GM12878 (cell line): ENCODE data around the gene NUP210. TPM values are rescaled to one million over a fixed set of nuclear protein-coding genes. Genes with fewer than 3 reads are reported as not detected.

Experiments
- ATAC-seq: fragments of 200-7000 bp; cut with Tn5 transposase; 3 replicates; pipeline ENCODE4 v1.9.1; 2020; ENCODE audit warnings: mild to moderate bottlenecking, moderate library complexity
- BruUV-seq: library from RNA; stranded (reverse); fragments of 400-500 nt; replicated peaks from 2 replicates; lab custom pipeline; 2021; lab: Mats Ljungman, UMichigan
- CTCF ChIA-PET: fragments of 300-600 bp; sonication (Branson Sonifier 250); formaldehyde crosslinking; extraction: SDS; loops from one replicate; lab custom pipeline; 2021; ENCODE audit warnings: inconsistent platforms; lab: Yijun Ruan, JAX
- POLR2A ChIA-PET: fragments of 350-600 bp; formaldehyde crosslinking; extraction: SDS; loops from one replicate; lab custom pipeline; 2021; ENCODE audit warnings: inconsistent platforms; lab: Charles Lee
- RAD21 ChIA-PET: fragments of 300-600 bp; sonication (Branson Sonifier 250); formaldehyde crosslinking; loops from one replicate; lab custom pipeline; 2023; ENCODE audit warnings: antibody characterized with exemption; ENCODE audit not compliant: unreplicated experiment; lab: Charles Lee
- SMC1A ChIA-PET: fragments of 300-600 bp; sonication (Branson Sonifier 250); formaldehyde crosslinking; loops from one replicate; lab custom pipeline; 2023; ENCODE audit not compliant: unreplicated experiment, uncharacterized antibody; lab: Charles Lee
- DNase-seq: peaks from one replicate; pipeline ENCODE4 v3.0.0-alpha.2; 2011; ENCODE audit warnings: low read depth, low spot score
- FAIRE-seq: peaks from 3 replicates; lab custom pipeline; 2011; peaks lifted over from hg19 to GRCh38; lab: Jason Lieb, UNC
- H2AFZ ChIP-seq: 2 replicates; pipeline ENCODE4 v1.6.0; 2011; ENCODE audit warnings: low read depth, low read length, control low read depth; ENCODE audit not compliant: control insufficient read depth
- H3K27ac ChIP-seq: 2 replicates; pipeline ENCODE4 v1.5.1; 2011; ENCODE audit warnings: control low read depth; ENCODE audit not compliant: control insufficient read depth, insufficient read depth
- H3K27me3 ChIP-seq, 2 experiments: replicated peaks in 1 of 2; 2 replicates each; pipeline versions ENCODE4 v1.6.0 to v1.6.1; 2011; ENCODE audit warnings: low read length in 1 of 2; ENCODE audit not compliant: control insufficient read depth in 2 of 2, insufficient read depth in 2 of 2
- H3K36me3 ChIP-seq, 2 experiments: 2 replicates each; pipeline ENCODE4 v1.5.1; 2011; ENCODE audit warnings: low read length in 1 of 2; ENCODE audit not compliant: control insufficient read depth in 2 of 2, insufficient read depth in 2 of 2
- H3K4me1 ChIP-seq: 2 replicates; pipeline ENCODE4 v1.6.1; 2011; ENCODE audit warnings: mild to moderate bottlenecking, low read length, moderate library complexity, mixed read lengths; ENCODE audit not compliant: control insufficient read depth, insufficient read depth
- H3K4me2 ChIP-seq: 2 replicates; pipeline ENCODE4 v1.6.0; 2011; ENCODE audit warnings: control low read depth; ENCODE audit not compliant: control insufficient read depth, insufficient read depth
- H3K4me3 ChIP-seq: fragments of 200-600 bp; sonication (generic); 2 replicates; pipeline ENCODE4 v1.5.1; 2016
- H3K79me2 ChIP-seq: 2 replicates; pipeline ENCODE4 v1.6.0; 2011; ENCODE audit warnings: low read length; ENCODE audit not compliant: control insufficient read depth, insufficient read depth
- H3K9ac ChIP-seq: 2 replicates; pipeline ENCODE4 v1.8.0; 2011; ENCODE audit warnings: low read length, control low read depth, mixed read lengths; ENCODE audit not compliant: control insufficient read depth, insufficient read depth
- H3K9me3 ChIP-seq: replicated peaks from 3 replicates; pipeline ENCODE4 v1.5.1; 2011; ENCODE audit warnings: mild to moderate bottlenecking, low read length; ENCODE audit not compliant: control insufficient read depth, insufficient read depth
- H4K20me1 ChIP-seq: 2 replicates; pipeline ENCODE4 v1.6.0; 2011; ENCODE audit not compliant: control insufficient read depth, insufficient read depth
- EED ChIP-seq: sonication (generic); IDR thresholded peaks from 2 replicates; pipeline ENCODE4 v1.6.1; 2016; ENCODE audit warnings: antibody characterized with exemption, low read depth
- HCFC1 ChIP-seq: fragments of 150-350 bp; IDR thresholded peaks from 2 replicates; pipeline ENCODE4 v1.6.1; 2014; ENCODE audit warnings: low read length
- HSF1 ChIP-seq: fragments of 150-350 bp; IDR thresholded peaks from 2 replicates; pipeline ENCODE4 v1.6.1; 2014; ENCODE audit warnings: mild to moderate bottlenecking, low read depth, low read length
- IRF5 ChIP-seq: fragments of 450-650 bp; IDR thresholded peaks from 2 replicates; pipeline ENCODE4 v1.6.1; 2017; ENCODE audit warnings: borderline replicate concordance
- MAX ChIP-seq: IDR thresholded peaks from 2 replicates; pipeline ENCODE4 v1.6.1; 2012; ENCODE audit warnings: low read depth, low read length, improper control_type of control experiment
- RAD21 ChIP-seq: IDR thresholded peaks from 2 replicates; pipeline ENCODE4 v1.6.1; 2011; ENCODE audit warnings: mild to moderate bottlenecking, low read depth, low read length, moderate library complexity; ENCODE audit not compliant: insufficient read depth
- YBX1 ChIP-seq: fragments of 450-650 bp; IDR thresholded peaks from 2 replicates; pipeline ENCODE4 v1.6.1; 2016; ENCODE audit warnings: antibody characterized with exemption
- YY1 ChIP-seq: IDR thresholded peaks from 2 replicates; pipeline ENCODE4 v1.6.1; 2011; ENCODE audit warnings: low read depth, mild to moderate bottlenecking, low read length
- ZBED1 ChIP-seq: IDR thresholded peaks from 2 replicates; pipeline ENCODE4 v1.6.1; 2016; ENCODE audit warnings: borderline replicate concordance
- ZNF384 ChIP-seq: IDR thresholded peaks from 2 replicates; pipeline ENCODE4 v1.6.1; 2012; ENCODE audit warnings: low read depth, mild to moderate bottlenecking, low read length, improper control_type of control experiment, borderline replicate concordance
- WGBS: methylation state at CpG from one replicate; pipeline ENCODE4 v1.1.6; 2016; ENCODE audit warnings: low lambda C conversion rate; ENCODE audit not compliant: insufficient replicate concordance, insufficient coverage; ENCODE audit errors: missing lambda C conversion rate; 5-methylcytosine and 5-hydroxymethylcytosine counted together
- in situ Hi-C: fragments of 300-500 bp; cut with MboI; formaldehyde crosslinking; loops from 9 replicates; pipeline ENCODE4 v1.14.3; 2018; ENCODE audit warnings: mixed read lengths
- intact Hi-C: fragments of 100-400 bp; cut with micrococcal nuclease; formaldehyde crosslinking; loops from one replicate; pipeline ENCODE4 v1.14.2; 2022; ENCODE audit not compliant: unreplicated experiment
- polyA plus RNA-seq, 11 experiments: library from polyadenylated mRNA; depleted of rRNA in 4 of 11; unstranded in 6 of 11; stranded (reverse) in 5 of 11; fragments of >200 nt; fragmentation: Nextera tagmentation in 4 of 11; fragmentation: Illumina TruSeq in 1 of 11; extraction: Ambion mirVana in 4 of 11; extraction: Trizol in 1 of 11; gene quantifications; 1 replicate in 1 of 11; 2 replicates in 10 of 11; pipeline versions ENCODE4 v1.2.1 to v1.2.3, GENCODE V29; 2011 to 2016; ENCODE audit warnings: inconsistent platforms in 2 of 11, missing spikeins in 2 of 11, low read depth in 1 of 11
- total RNA-seq, 4 experiments: library from RNA; depleted of rRNA in 3 of 4; stranded (reverse); fragments of >200 nt in 3 of 4; fragmentation: Illumina TruSeq in 1 of 4; extraction: Trizol in 1 of 4; gene quantifications; 2 replicates each; pipeline versions ENCODE4 v1.2.1 to v1.2.3, GENCODE V29; 2013 to 2021
- TF ChIP-seq, protein P1 (sequence below): fragments of 450-650 bp; IDR thresholded peaks from 2 replicates; pipeline ENCODE4 v1.6.1; 2017; ENCODE audit warnings: mild to moderate bottlenecking, moderate library complexity
- TF ChIP-seq, protein P2 (sequence below): fragments of 450-650 bp; IDR thresholded peaks from 2 replicates; pipeline ENCODE4 v1.6.1; 2016; ENCODE audit warnings: mild to moderate bottlenecking, moderate library complexity, borderline replicate concordance

Gene NUP210
- total and polyA plus RNA-seq, 10 of the 15 experiments (the other 5 are each of a cell fraction or from before 2014, with no cell fraction given): 2.9 to 150 (median 76.0) TPM

DNA sequence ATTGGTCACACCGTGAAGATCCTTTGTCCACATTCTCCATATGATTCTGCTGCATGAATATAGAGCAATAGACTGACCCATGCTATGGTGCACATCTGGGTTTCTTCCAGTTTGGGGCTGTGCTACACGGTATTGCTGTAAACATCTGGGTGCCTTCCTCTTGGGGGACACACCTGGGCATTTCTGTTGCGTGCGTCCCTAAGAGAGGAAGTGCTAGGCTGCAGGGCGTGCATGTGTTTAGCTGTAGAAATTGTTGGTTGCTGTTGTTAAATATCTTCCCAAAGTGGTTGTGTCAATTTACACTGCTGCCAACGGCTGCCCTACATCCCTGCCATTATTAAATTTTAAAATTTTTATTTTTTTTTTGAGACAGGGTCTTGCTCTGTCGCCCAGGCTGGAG lies 52.4 kb downstream of the NUP210 start:
- Histone ChIP-seq H2AFZ (no peak overlapping the region), H3K9ac (no peak overlapping the region), H3K36me3 (peaks cover 42 to 46% of the 10 kb centered on the region in 2 experiments; a peak in 3 of 4 replicates), H3K27ac (no peak overlapping the region), H3K27me3 (no peaks in the 10 kb centered on the region), H3K79me2 (no peaks in the 10 kb centered on the region), H3K4me1 (no peaks in the 10 kb centered on the region), H3K4me2 (no peak overlapping the region), H4K20me1 (no peaks in the 10 kb centered on the region), H3K4me3 (no peak overlapping the region), H3K9me3 (no peaks in the 10 kb centered on the region)
- intact Hi-C loops: no loop called here
- ChIA-PET CTCF (no interaction called here), POLR2A (no interaction called here), SMC1A (no interaction called here), RAD21 (no interaction called here)
- no TSS peak for BruUV-seq
- WGBS: 78% methylated on average over 7 of the region's 7 CpGs
- ATAC-seq (no peak), FAIRE-seq (no peak), DNase-seq (no peak)
- in situ Hi-C loops: no loop called here
- TF ChIP-seq YY1: no peak
- TF ChIP-seq, protein P1, sequence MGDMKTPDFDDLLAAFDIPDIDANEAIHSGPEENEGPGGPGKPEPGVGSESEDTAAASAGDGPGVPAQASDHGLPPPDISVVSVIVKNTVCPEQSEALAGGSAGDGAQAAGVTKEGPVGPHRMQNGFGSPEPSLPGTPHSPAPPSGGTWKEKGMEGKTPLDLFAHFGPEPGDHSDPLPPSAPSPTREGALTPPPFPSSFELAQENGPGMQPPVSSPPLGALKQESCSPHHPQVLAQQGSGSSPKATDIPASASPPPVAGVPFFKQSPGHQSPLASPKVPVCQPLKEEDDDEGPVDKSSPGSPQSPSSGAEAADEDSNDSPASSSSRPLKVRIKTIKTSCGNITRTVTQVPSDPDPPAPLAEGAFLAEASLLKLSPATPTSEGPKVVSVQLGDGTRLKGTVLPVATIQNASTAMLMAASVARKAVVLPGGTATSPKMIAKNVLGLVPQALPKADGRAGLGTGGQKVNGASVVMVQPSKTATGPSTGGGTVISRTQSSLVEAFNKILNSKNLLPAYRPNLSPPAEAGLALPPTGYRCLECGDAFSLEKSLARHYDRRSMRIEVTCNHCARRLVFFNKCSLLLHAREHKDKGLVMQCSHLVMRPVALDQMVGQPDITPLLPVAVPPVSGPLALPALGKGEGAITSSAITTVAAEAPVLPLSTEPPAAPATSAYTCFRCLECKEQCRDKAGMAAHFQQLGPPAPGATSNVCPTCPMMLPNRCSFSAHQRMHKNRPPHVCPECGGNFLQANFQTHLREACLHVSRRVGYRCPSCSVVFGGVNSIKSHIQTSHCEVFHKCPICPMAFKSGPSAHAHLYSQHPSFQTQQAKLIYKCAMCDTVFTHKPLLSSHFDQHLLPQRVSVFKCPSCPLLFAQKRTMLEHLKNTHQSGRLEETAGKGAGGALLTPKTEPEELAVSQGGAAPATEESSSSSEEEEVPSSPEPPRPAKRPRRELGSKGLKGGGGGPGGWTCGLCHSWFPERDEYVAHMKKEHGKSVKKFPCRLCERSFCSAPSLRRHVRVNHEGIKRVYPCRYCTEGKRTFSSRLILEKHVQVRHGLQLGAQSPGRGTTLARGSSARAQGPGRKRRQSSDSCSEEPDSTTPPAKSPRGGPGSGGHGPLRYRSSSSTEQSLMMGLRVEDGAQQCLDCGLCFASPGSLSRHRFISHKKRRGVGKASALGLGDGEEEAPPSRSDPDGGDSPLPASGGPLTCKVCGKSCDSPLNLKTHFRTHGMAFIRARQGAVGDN: no peak
- no peak for TF ChIP-seq RAD21
- TF ChIP-seq IRF5: no peak
- TF ChIP-seq ZBED1: no peak
- no peak for TF ChIP-seq HCFC1
- no peak for TF ChIP-seq MAX
- TF ChIP-seq, protein P2, sequence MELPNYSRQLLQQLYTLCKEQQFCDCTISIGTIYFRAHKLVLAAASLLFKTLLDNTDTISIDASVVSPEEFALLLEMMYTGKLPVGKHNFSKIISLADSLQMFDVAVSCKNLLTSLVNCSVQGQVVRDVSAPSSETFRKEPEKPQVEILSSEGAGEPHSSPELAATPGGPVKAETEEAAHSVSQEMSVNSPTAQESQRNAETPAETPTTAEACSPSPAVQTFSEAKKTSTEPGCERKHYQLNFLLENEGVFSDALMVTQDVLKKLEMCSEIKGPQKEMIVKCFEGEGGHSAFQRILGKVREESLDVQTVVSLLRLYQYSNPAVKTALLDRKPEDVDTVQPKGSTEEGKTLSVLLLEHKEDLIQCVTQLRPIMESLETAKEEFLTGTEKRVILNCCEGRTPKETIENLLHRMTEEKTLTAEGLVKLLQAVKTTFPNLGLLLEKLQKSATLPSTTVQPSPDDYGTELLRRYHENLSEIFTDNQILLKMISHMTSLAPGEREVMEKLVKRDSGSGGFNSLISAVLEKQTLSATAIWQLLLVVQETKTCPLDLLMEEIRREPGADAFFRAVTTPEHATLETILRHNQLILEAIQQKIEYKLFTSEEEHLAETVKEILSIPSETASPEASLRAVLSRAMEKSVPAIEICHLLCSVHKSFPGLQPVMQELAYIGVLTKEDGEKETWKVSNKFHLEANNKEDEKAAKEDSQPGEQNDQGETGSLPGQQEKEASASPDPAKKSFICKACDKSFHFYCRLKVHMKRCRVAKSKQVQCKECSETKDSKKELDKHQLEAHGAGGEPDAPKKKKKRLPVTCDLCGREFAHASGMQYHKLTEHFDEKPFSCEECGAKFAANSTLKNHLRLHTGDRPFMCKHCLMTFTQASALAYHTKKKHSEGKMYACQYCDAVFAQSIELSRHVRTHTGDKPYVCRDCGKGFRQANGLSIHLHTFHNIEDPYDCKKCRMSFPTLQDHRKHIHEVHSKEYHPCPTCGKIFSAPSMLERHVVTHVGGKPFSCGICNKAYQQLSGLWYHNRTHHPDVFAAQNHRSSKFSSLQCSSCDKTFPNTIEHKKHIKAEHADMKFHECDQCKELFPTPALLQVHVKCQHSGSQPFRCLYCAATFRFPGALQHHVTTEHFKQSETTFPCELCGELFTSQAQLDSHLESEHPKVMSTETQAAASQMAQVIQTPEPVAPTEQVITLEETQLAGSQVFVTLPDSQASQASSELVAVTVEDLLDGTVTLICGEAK: no peak
- no peak for TF ChIP-seq YBX1
- no peak for TF ChIP-seq HSF1
- no peak for TF ChIP-seq ZNF384
- no peak for TF ChIP-seq EED
